IPS-NIHi7 (cell line): ENCODE results near the gene SPATA2L.

Experiments
- DNase-seq: peaks from one replicate; pipeline ENCODE4 v3.0.0; 2012; ENCODE audit warnings: mixed read lengths; ENCODE audit errors: extremely low spot score

Gene SPATA2L

DNA sequence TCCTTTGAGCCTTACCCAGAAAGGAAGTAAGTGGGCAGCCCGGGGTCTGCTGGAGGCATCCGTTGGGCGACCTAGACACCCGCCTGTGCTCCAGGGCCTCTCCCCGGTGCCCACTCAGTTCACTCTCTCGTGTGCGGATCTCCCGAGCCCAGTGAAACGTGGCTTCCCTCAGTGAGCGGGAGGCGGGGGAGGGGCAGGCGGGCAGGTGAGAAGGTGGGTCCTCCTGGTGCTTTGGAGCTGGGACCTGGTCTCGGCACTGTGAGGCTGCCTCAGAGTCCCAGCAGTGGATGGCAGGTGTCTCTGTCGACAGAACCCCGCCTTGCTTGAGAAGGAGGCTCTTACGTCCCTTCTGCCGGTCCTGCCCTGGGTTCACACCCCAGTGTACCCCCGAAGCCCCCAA lies 27.8 kb upstream of the SPATA2L start:
- no peak for DNase-seq

GRCh38 chr16:89727406-89728120 lies 26.1 kb upstream of the SPATA2L start:
- DNase-seq: no peak

- DNase-seq: no peak
These were observed 22.1 kb upstream of the SPATA2L start for GRCh38 chr16:89723279-89724250.

DNA sequence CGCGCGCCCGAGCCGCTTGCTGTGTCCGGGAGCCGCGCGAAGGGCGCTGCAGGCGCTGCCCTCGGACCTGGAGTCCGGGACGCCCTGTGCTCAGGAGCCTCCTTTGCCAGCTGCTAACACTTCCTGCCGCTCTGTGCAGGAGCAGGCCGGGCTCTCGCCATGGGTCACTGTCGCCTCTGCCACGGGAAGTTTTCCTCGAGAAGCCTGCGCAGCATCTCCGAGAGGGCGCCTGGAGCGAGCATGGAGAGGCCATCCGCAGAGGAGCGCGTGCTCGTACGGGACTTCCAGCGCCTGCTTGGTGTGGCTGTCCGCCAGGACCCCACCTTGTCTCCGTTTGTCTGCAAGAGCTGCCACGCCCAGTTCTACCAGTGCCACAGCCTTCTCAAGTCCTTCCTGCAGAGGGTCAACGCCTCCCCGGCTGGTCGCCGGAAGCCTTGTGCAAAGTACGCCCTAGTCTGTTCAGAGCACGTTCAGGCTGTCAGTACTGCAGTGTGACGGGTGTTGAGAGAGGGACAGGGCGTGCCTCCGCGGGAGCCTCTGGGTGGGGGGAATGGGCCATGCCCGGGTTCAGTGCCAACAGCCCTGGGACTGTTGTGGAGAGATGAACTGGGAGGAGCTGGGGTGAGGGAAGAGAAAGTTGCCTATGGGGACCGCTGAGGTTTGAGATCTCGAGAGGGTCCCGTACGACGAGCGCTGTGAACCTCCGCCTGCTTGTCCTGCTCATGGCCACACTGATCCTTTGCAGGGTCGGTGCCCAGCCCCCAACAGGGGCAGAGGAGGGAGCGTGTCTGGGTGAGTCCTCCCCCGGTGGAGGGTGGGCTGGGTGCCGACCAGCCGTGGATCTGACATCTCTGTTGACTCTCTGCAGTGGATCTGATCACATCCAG lies 21.1 kb upstream of the SPATA2L start:
- no peak for DNase-seq

- peak; percentile 50 for DNase-seq
These were observed 20.3 kb upstream of the SPATA2L start for GRCh38 chr16:89721546-89722391.

DNA sequence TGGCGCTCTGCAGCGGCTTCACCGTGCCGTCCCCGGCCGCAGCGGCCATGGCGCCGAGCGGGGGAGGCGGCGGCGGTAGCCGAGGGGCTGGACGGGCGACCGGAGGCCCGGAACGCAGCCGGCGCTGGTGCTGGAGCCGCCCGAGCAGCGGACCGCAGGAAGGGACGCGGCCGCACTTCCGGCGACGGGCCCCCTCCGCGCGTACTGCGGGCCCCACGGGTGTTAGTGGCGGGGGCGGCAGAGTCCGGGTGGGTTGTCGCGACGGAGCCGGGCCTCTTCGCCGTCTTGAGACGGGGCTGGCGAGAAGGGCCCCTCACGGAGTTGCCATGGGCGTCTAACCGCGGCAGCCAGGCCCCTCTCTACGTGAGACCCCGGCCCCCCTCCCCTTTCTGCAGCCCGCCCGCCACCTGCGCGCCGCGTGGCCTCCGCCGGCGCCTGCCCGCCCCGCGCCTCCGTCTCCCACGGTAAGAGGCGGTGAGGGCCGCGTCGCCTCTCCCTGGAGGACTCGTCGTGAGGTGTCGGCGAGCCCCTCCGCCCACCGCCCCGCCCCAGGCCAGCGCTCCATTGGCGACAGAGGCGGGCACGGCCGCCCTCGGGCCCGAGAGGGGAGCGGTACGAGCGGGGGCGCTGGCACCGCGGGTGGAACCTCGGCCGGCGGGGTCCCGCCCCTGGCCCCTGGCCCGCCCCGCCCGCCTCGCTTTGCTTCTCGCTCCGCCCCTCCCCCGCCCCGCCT lies 19.5 kb upstream of the SPATA2L start, which contains the start of the genes VPS9D1 and ZNF276:
Gene VPS9D1, minus strand, starts transcription at position 86 of the 733 bp plus-strand sequence. Its CDS starts 37 bp downstream, at position 49.
Gene ZNF276, plus strand, starts transcription at position 725 of the 733 bp plus-strand sequence. CDS start 104 bp downstream, outside the sequence.
- DNase-seq: peak; percentile 86

- DNase-seq: peak; percentile 61
These were observed 19.0 kb upstream of the SPATA2L start for GRCh38 chr16:89720551-89720812.

DNA sequence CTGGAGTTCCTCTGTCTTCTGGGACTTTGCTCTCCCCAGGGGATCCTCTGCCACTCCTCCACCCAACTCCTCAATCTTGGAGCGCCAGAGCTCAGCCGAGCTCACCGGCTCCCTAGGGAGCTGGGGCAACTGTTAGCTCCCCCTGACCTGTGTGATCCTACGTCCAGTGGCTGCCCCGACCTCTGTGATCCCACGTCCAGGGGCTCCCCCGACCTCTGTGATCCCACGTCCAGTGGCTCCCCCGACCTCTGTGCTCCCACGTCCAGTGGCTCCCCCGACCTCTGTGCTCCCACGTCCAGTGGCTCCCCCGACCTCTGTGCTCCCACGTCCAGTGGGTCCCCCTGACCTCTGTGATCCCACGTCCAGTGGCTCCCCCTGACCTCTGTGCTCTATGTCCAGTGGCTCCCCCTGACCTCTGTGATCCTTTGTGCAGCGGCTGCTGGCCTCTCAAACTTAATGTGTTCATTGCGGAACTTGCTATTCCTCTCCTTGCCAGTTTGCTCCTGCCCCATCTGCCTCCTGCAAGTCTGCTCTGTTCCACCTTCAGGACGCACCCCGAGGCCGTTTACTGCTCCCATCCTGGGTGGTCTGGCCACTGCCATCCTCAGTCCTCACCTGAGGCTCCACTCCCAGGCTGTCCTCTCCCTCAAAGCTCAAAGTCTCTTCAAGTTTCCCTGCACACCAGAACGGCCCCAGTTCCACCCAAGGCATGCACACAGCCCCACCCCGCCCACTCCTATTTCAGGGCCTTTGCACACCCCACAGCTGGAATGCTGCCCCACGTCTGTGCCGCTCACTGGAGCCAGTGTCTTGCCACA lies 16.4 kb upstream of the SPATA2L start:
- no peak for DNase-seq

DNA sequence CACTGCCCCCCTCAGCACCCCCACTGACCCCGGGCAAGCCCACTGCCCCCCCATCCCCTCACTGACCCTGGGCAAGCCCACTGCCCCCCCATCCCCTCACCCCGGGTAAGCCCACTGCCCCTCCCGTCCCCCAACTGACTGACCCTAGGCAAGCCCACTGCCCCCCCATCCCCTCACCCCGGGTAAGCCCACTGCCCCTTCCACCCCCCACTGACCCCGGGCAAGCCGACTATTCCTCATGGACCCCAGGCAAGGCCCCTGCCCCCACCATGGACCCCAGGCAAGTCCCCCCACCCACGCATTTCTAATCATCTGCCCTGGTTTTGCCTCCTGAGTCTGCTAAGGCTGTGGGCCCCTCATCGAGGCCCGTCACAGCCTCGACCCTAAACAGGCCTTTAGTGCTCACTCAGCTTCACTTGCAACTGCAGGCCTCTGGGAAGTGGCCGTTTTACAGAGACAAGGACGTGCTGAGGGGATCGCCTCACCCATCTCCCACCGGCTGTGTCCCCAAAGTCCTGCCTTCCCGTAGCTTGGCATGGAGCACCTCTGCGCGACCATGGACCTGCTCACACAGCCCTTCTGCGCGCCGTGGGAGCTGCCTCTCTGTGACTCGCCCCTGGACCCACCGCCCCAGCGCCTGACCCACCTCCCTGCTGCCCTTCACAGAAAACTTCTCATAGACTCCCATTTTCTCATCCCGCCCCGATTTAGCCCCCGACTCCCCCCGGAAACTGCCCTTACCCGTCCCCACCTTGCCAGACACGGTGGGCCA lies 15.6 kb upstream of the SPATA2L start:
- DNase-seq: no peak

DNA sequence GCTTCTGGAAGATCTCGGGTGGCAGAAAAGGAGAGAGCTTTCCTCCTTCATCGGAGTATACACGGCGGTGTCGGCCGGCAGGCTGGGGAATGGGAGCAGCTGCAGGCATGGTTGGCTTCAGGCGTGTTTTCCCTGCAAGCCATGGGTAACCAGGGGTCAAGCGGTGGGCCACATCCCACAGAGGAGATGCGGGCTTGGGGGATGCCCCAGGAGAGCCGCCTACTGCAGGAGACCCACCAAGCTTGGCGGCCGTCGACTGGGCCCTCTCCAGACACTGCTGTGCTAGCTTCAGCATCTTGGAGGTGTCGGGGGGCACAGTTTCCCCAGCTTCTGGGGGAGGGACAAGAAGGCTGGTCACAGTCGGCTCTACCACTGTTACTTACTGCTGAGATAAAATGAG lies 15.0 kb upstream of the SPATA2L start:
- DNase-seq: no peak

DNA sequence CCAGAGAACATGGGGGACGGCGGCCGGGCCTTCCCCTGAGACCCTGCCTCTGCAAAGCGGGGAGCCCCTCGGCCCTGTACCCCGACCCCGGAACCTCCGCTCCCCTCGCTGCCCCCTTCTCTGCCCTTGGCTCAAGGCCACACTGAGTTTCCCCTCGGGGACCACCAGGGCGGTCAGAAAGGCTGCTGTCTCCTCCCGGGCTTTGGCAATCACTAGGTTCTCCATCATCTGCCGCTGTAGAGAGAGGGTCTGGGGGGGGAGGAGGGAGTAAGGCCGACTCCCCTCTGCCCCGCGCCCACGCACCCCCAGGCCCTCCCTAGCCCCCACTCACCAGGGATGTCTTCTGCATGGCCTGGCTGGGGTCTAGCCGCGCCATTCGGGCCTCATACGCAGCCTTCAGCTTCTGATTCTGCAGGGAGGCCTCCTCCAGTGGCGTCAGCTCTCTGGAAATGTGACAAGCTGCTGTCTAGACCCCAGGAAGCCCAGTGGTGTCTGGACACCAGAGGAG lies 10.8 kb upstream of the SPATA2L start:
- DNase-seq: no peak

GRCh38 chr16:89711601-89712273 lies 10.2 kb upstream of the SPATA2L start:
- peak; percentile 90 for DNase-seq

- no peak for DNase-seq
These were observed 9.4 kb upstream of the SPATA2L start for GRCh38 chr16:89710709-89711564.

DNA sequence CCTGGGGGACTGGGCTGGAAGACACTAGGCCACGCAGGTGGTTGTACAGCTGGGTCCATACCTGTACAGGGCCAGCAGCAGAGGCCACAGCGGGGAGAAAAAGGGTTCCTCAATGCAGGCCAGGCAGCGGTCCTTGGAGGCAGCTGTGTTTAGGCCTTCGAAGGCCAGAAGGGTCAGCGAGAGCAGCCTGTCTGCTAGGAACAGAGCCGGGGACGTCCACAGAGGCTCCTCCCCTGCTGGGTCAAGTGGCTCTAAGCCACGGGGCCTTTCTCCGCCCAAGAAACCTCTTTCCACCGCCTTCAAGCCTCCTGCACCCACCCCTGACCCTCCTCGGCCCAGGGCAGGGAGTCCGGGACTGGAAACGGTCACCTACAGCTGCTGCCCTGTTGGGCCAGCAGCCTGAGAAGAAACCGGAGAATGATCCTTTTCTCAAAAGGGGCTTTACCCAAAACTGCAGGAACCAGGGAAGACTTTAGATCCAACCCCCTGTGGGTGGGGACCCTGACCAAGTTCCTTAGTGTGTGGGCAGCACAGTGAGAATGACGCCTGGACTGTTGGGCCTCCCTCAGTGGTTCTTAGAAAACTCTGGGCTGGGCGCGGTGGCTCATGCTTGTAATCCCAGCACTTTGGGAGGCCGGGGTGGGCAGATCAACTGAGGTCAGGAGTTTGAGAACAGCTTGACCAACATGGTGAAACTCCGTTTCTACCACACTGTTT lies 8.4 kb upstream of the SPATA2L start:
- DNase-seq: no peak

DNA sequence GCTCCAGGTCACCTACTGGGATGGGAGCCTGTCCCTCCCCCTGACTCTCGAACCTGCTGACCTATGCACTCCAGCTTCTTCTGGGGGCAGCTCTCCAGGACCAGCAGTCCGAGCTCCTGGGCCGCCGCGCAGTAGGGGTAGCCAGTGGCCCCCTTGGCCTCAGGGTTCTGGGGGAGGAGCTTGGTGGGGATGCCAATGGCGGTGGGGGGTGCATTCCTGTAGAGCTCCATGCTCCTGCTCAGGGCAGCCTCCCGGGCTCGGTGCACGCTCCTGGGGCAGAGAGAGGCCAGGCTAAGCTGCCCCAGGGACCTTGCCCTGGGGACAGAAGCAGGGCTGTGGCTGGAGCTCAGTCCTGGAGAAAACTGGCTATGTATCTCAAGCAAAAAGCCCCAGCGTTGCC lies 7.7 kb upstream of the SPATA2L start:
- peak; percentile 43 for DNase-seq

GRCh38 chr16:89708481-89708931 lies 7.0 kb upstream of the SPATA2L start:
- no peak for DNase-seq
